MM.1S (cell line): ENCODE measurements around the gene SNRPA1.

Experiments used
- CTCF ChIP-seq: fragments of 300-600 bp; sonication (generic); IDR thresholded peaks from 2 replicates; pipeline ENCODE4 v1.5.1; 2016; ENCODE audit warnings: antibody characterized with exemption, low read length, mixed read lengths
- EZH2 ChIP-seq: fragments of 300-600 bp; sonication (generic); optimal IDR thresholded peaks from 2 replicates; pipeline ENCODE3; 2017; ENCODE audit warnings: low read depth, mild to moderate bottlenecking, antibody characterized with exemption, low read length, mixed read lengths

GRCh38 chr15:101316529-101316928 is 21.5 kb upstream of the SNRPA1 start:
- TF ChIP-seq CTCF (no peak), EZH2 (no peak)
